Type B pancreatic cell (in vitro differentiated cells): Measurements from ENCODE around the gene ARHGEF4. TPM values are rescaled to one million over a fixed set of nuclear protein-coding genes. Genes with fewer than 3 reads are reported as not detected.

Experiments used
- DNase-seq: peaks from one replicate; pipeline ENCODE4 v3.0.0; 2021; ENCODE audit warnings: mixed read lengths; ENCODE audit not compliant: unreplicated experiment; ENCODE audit errors: extremely low spot score
- H3K27ac Mint-ChIP-seq: 2 replicates; pipeline ENCODE4 v1.8.0; 2021; ENCODE audit warnings: mild to moderate bottlenecking, mixed read lengths
- H3K27me3 Mint-ChIP-seq: 2 replicates; pipeline ENCODE4 v1.8.0; 2021; ENCODE audit warnings: mixed read lengths
- H3K36me3 Mint-ChIP-seq: 2 replicates; pipeline ENCODE4 v1.8.0; 2021; ENCODE audit warnings: mixed read lengths
- H3K4me1 Mint-ChIP-seq: one replicate; pipeline ENCODE4 v1.8.0; 2021; ENCODE audit warnings: mixed read lengths; ENCODE audit not compliant: unreplicated experiment
- H3K4me3 Mint-ChIP-seq: 2 replicates; pipeline ENCODE4 v1.8.0; 2021; ENCODE audit warnings: mild to moderate bottlenecking, mixed read lengths
- H3K9me3 Mint-ChIP-seq: 2 replicates; pipeline ENCODE4 v1.8.0; 2021; ENCODE audit warnings: mixed read lengths
- total RNA-seq: library from RNA; stranded (reverse); gene quantifications from 2 replicates; pipeline ENCODE4 v1.2.1, GENCODE V29; 2021; ENCODE audit warnings: low replicate concordance
- TF ChIP-seq, protein P1 (sequence below): fragments of 200-600 bp; sonication (generic); conservative IDR thresholded peaks from 2 replicates; pipeline ENCODE4 v1.5.0; 2021; ENCODE audit warnings: antibody characterized with exemption, mild to moderate bottlenecking

ARHGEF4 gene
- total RNA-seq, 1 donor from 2014 or later: 31.4 TPM

DNA sequence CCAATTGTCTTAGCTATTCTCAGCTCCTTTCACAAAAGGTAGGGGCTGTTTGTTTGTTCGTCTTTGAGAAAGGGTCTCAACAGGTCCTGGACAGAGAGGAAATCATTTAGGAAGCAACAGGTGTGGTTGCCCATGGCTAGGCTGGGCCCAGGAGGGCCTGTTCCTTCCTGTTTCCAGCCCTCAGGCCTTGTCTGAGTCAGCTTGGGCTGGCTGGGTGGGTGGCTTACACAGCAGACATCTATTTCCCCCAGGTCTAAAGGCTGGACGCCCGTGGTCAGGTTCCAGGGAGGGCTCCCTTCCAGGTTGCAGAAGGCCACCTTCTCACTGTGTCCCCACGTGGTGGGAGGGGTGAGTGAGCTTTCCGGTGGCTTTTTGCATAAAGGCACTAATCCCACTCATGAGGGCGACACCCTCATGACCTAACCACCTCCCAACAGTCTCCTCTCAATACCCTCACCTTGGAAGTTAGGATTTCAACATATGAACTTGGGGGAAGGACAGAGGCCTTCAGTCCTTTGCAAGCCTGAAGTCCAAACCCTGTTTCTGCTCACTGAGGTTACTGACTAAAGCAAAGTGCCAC lies 45.5 kb downstream of the ARHGEF4 start:
- H3K36me3 Mint-ChIP-seq: peaks cover 3% of the 10 kb centered on the region
- H3K27ac Mint-ChIP-seq: no peak overlapping the region
- no peak for DNase-seq
- no peaks in the 10 kb centered on the region for H3K27me3 Mint-ChIP-seq
- H3K4me1 Mint-ChIP-seq: no peaks in the 10 kb centered on the region
- no peak overlapping the region for H3K4me3 Mint-ChIP-seq
- TF ChIP-seq, protein P1, sequence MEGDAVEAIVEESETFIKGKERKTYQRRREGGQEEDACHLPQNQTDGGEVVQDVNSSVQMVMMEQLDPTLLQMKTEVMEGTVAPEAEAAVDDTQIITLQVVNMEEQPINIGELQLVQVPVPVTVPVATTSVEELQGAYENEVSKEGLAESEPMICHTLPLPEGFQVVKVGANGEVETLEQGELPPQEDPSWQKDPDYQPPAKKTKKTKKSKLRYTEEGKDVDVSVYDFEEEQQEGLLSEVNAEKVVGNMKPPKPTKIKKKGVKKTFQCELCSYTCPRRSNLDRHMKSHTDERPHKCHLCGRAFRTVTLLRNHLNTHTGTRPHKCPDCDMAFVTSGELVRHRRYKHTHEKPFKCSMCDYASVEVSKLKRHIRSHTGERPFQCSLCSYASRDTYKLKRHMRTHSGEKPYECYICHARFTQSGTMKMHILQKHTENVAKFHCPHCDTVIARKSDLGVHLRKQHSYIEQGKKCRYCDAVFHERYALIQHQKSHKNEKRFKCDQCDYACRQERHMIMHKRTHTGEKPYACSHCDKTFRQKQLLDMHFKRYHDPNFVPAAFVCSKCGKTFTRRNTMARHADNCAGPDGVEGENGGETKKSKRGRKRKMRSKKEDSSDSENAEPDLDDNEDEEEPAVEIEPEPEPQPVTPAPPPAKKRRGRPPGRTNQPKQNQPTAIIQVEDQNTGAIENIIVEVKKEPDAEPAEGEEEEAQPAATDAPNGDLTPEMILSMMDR: no peak
- H3K9me3 Mint-ChIP-seq: no peaks in the 10 kb centered on the region

DNA sequence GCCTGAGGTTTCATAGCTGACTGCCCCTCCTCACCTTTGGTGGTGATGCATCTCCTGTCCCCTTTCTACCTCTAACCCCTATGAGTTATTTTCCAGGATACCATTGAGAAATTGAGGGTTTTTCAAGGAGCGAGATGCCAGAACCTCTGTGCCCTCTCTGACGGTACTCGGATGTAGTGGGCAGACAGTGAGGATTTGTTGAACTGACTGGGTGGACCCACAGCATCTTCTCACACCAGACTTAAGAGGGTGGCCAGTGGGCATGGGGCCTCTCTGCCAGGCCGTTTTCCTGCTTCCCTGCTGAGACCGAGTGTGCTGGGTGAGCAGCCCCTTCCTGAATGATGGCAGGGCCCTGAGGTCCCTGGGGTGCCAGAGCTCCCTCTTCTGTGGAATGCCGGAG lies 46.3 kb downstream of the ARHGEF4 start:
- Mint-ChIP-seq H3K27me3 (no peaks in the 10 kb centered on the region), H3K4me1 (no peaks in the 10 kb centered on the region), H3K9me3 (no peaks in the 10 kb centered on the region), H3K27ac (no peak overlapping the region), H3K4me3 (no peak overlapping the region), H3K36me3 (no peaks in the 10 kb centered on the region)
- DNase-seq: no peak
- TF ChIP-seq, protein P1: no peak

GRCh38 chr2:130883496-130883895 lies 46.8 kb downstream of the ARHGEF4 start:
- TF ChIP-seq, protein P1: no peak
- Mint-ChIP-seq H3K4me1 (no peaks in the 10 kb centered on the region), H3K27ac (no peak overlapping the region), H3K9me3 (no peaks in the 10 kb centered on the region), H3K4me3 (no peak overlapping the region), H3K27me3 (no peaks in the 10 kb centered on the region), H3K36me3 (no peaks in the 10 kb centered on the region)
- no peak for DNase-seq

DNA sequence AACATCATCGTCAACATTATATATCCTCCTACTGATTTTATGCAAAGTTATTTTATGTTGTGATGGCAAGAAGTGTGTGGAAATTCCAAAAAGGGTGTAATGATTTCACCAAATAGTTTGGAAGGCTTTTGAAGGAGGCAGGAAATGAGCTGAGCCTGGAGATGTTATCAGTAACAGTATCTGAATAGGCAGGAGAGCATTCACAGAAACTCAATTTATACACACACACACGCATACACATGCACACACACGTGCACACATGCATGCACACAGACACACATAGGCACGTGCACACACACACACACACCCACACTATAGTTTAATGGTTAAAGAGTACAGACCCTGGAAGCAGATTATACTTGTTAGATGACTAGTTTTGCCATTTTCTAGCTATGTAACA lies 47.3 kb downstream of the ARHGEF4 start:
- Mint-ChIP-seq H3K4me1 (no peaks in the 10 kb centered on the region), H3K27ac (no peak overlapping the region), H3K36me3 (no peaks in the 10 kb centered on the region), H3K9me3 (no peaks in the 10 kb centered on the region), H3K4me3 (no peak overlapping the region), H3K27me3 (no peaks in the 10 kb centered on the region)
- DNase-seq: no peak
- TF ChIP-seq, protein P1: no peak

DNA sequence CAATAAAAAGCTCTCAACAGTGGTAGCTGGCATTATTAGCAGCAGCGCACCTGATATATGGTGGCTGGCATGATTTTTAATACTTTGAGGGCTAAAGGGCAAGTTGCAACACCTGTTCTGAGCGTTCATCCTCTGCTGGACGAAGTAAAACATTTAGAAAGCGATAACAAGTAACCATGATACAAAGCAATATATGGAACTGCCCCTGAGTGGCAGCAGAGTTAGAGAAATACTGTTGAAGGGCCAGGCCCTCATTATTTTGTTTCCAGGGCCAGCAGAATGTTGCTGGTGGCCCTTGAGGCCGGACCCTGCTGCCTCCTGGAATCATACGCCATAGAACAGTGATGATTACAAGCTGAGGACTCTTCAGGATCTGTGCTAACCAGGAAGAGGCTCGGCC lies 47.8 kb downstream of the ARHGEF4 start:
- no peaks in the 10 kb centered on the region for H3K9me3 Mint-ChIP-seq
- TF ChIP-seq, protein P1: no peak
- no peak overlapping the region for H3K27ac Mint-ChIP-seq

GRCh38 chr2:130887643-130888042 lies 50.9 kb downstream of the ARHGEF4 start:
- Mint-ChIP-seq H3K9me3 (no peaks in the 10 kb centered on the region), H3K4me3 (no peak overlapping the region), H3K4me1 (no peaks in the 10 kb centered on the region), H3K27me3 (peaks cover 3% of the 10 kb centered on the region), H3K36me3 (no peaks in the 10 kb centered on the region), H3K27ac (no peak overlapping the region)
- no peak for DNase-seq
- TF ChIP-seq, protein P1: no peak

More for the DNA sequence above, 47.8 kb downstream of the ARHGEF4 start:
- DNase-seq: no peak
- no peaks in the 10 kb centered on the region for H3K4me1 Mint-ChIP-seq
- H3K4me3 Mint-ChIP-seq: no peak overlapping the region
- H3K27me3 Mint-ChIP-seq: no peaks in the 10 kb centered on the region
- no peaks in the 10 kb centered on the region for H3K36me3 Mint-ChIP-seq
